ENCODE data around the gene KDM4B.

GRCh38 chr19:5062195-5062594 lies 93.3 kb downstream of the KDM4B start:
- no peak for TF ChIP-seq FOXM1 (IDR thresholded peaks at IDR 0.05; ENCODE audit: borderline replicate concordance)
- TF ChIP-seq SP1 (IDR thresholded peaks at IDR 0.05) = no peak
- no peak for TF ChIP-seq TARDBP (IDR thresholded peaks at IDR 0.05)
- no peak for TF ChIP-seq L3MBTL2 (conservative IDR thresholded peaks at IDR 0.05)
- no peak for TF ChIP-seq ZNF384 (IDR thresholded peaks at IDR 0.05)
- no peak for TF ChIP-seq FOXA1 (IDR thresholded peaks at IDR 0.05)
- TF ChIP-seq, protein P1, sequence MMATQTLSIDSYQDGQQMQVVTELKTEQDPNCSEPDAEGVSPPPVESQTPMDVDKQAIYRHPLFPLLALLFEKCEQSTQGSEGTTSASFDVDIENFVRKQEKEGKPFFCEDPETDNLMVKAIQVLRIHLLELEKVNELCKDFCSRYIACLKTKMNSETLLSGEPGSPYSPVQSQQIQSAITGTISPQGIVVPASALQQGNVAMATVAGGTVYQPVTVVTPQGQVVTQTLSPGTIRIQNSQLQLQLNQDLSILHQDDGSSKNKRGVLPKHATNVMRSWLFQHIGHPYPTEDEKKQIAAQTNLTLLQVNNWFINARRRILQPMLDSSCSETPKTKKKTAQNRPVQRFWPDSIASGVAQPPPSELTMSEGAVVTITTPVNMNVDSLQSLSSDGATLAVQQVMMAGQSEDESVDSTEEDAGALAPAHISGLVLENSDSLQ (IDR thresholded peaks at IDR 0.05) = no peak
- no peak for TF ChIP-seq SUZ12 (IDR thresholded peaks at IDR 0.05)
- no peak for TF ChIP-seq LEF1 (IDR thresholded peaks at IDR 0.05; ENCODE audit: borderline replicate concordance)
- TF ChIP-seq BHLHE40 (IDR thresholded peaks at IDR 0.05; ENCODE audit: borderline replicate concordance) = no peak
- TF ChIP-seq ELF4 (IDR thresholded peaks at IDR 0.05) = no peak
